NB4 (cell line): ENCODE data around the gene CST6.

ENCODE experiments used
- DNase-seq: peaks from one replicate; pipeline ENCODE4 v3.0.0; 2010; ENCODE audit warnings: low read depth
- H3K4me3 ChIP-seq: one replicate; pipeline ENCODE4 v1.5.1; 2011; ENCODE audit warnings: mild to moderate bottlenecking, low read depth, low read length, moderate library complexity
- MYC ChIP-seq: IDR thresholded peaks from 2 replicates; pipeline ENCODE4 v1.6.1; 2011; ENCODE audit warnings: low read depth, low read length
- POLR2A ChIP-seq: IDR thresholded peaks from 2 replicates; pipeline ENCODE4 v1.6.1; 2011; ENCODE audit warnings: mild to moderate bottlenecking; ENCODE audit not compliant: insufficient read length; ENCODE audit errors: extremely low read depth
- TF ChIP-seq, protein P1 (sequence below): IDR thresholded peaks from one replicate; pipeline ENCODE4 v1.5.1; 2012; ENCODE audit warnings: low read depth, low read length
- TF ChIP-seq, protein P2 (sequence below): IDR thresholded peaks from 2 replicates; pipeline ENCODE4 v1.6.1; 2011; ENCODE audit warnings: low read depth, low read length

CST6 gene

DNA sequence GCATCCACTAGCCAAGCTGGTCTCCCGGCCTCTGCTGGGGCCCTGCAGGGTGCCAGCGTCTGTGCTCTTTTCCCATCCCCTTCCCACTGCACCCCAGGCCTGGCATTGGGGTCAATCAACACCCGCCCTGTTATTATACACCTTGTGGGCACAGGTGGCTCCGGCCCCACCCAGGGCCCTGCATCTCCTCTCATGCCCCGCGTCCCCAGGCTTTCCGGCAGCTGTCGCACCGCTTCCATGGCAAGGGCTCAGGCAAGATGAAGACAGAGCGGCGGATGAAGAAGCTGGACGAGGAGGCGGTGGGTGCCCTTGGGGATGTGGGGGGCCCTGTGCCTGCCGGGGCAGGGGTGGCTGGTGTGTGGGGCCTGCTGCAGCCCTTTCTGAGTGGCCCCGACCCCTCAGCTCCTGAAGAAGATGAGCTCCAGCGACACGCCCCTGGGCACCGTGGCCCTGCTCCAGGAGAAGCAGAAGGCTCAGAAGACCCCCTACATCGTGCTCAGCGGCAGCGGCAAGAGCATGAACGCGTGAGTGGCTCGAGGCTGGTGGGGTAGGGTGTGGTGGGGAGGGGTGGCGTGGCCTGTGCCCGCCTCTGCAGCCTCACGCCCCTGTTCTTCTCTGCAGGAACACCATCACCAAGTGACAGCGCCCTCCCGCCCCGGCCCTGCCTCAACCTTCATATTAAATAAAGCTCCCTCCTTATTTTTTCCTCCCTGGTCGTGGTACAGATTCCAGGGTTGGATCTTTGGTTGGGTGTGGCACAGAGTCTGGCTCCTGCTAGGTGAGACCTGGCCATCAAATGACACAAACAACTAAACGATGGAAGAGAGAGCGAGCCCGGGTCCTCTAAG is 33.2 kb upstream of the CST6 start:
- no peak for TF ChIP-seq MYC
- DNase-seq: no peak

DNA sequence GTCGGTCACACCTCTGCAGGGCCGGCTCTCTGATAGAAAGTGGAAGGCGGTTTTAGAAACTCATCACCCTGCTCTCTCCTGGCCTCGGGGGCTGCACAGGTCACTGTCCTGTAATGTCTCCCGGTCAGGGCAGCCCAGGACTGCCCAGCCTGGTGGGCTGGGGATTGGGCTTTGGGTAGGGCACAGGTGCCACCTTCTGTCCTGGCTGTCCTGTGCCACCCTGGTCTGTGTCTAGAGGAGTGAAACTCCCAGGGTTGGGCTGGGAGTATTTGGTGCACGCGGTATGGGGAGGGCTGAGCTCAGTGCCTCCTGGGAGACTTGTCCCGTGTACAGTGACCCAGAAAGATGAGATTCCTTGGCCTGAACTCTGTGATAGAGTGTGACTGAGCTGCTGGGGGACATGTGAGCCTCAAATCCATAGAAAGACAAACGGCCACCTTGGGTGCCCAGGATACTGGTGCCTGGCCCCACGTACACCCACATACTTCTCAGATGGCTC is 32.5 kb upstream of the CST6 start:
- TF ChIP-seq, protein P1, sequence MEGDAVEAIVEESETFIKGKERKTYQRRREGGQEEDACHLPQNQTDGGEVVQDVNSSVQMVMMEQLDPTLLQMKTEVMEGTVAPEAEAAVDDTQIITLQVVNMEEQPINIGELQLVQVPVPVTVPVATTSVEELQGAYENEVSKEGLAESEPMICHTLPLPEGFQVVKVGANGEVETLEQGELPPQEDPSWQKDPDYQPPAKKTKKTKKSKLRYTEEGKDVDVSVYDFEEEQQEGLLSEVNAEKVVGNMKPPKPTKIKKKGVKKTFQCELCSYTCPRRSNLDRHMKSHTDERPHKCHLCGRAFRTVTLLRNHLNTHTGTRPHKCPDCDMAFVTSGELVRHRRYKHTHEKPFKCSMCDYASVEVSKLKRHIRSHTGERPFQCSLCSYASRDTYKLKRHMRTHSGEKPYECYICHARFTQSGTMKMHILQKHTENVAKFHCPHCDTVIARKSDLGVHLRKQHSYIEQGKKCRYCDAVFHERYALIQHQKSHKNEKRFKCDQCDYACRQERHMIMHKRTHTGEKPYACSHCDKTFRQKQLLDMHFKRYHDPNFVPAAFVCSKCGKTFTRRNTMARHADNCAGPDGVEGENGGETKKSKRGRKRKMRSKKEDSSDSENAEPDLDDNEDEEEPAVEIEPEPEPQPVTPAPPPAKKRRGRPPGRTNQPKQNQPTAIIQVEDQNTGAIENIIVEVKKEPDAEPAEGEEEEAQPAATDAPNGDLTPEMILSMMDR: no peak
- TF ChIP-seq MYC: no peak
- no peak for TF ChIP-seq POLR2A
- TF ChIP-seq, protein P2, sequence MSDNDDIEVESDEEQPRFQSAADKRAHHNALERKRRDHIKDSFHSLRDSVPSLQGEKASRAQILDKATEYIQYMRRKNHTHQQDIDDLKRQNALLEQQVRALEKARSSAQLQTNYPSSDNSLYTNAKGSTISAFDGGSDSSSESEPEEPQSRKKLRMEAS: no peak
- no peak overlapping the region for H3K4me3 ChIP-seq
- no peak for DNase-seq

More for the DNA sequence above, 33.2 kb upstream of the CST6 start:
- H3K4me3 ChIP-seq: no peak overlapping the region

DNA sequence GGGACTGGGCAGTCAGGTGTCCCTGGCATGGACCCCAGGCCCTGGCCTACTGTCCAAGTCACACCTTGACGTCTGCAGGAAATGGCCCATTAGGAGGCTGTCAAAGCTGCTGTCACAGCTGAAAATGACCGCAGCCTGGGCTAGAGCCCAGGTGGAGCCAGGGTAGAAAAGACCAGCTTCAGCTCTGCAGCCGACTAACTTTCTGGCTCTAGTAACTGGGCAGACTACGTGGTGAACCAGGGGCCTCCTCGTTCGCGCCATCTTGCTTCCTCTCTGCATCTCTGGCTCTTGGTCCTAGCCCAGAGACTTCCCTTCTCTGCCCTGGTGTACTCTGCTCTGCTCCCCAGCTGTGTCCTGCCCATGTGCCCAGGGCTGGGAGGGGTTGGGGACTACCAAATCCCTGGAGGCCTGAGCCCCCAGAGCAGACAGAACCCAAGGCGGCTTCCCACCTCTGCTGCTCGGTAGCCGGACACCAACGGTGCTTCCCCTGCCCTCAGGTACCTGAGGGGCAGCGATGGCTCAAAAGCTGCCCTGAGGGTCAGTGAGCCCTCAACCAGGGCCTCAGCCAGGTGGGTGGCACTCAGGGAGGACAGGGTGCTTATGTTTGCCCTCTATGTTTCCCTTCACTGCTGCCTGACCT is 30.6 kb upstream of the CST6 start:
- no peak for DNase-seq
- no peak overlapping the region for H3K4me3 ChIP-seq
- no peak for TF ChIP-seq MYC
- TF ChIP-seq, protein P2: no peak
- TF ChIP-seq POLR2A: no peak
- TF ChIP-seq, protein P1: no peak

DNA sequence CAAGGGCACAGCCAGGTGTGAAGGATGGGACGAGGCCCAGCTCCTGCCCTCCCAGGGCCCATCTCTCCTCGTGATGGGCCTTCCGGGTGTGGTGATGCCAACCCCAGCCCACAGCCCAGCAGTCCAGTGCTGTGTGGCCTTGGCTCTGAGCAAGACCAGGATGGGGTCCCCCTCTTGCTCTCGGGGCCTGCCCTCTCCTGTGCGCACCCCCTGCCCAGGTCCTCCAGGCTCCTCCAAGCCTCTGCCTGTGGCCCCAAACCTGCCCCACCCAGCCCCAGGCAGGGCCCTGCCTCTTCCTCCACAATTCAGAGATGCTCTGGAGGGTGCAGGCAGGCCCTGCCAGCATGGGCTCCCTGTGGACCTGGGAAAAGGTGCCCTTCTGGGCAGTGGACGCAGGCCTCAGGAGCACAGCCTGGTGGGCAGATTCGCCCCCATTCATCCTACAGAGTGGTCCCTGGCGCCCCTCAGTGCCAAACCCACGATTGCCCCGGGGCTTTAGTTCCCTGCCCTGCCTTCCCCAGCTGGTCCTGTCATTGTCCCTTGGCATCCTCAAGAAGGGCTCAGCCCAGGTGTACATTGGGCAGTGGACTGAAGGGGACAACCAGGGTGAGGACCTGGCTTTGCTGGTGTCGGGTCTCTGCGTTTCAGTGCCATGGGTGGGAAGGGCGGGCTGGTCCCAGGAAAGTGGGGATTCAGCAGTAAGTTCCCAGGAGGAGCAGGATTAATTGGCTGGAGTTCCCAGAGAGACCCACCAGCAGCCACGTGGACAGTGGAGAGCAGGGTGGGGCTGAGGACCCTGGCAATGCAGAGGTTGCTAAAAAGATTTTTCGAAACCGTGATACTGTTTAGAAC is 29.6 kb upstream of the CST6 start:
- H3K4me3 ChIP-seq: no peak overlapping the region
- TF ChIP-seq, protein P1: no peak
- TF ChIP-seq MYC (no peak), POLR2A (no peak)
- TF ChIP-seq, protein P2: no peak

DNA sequence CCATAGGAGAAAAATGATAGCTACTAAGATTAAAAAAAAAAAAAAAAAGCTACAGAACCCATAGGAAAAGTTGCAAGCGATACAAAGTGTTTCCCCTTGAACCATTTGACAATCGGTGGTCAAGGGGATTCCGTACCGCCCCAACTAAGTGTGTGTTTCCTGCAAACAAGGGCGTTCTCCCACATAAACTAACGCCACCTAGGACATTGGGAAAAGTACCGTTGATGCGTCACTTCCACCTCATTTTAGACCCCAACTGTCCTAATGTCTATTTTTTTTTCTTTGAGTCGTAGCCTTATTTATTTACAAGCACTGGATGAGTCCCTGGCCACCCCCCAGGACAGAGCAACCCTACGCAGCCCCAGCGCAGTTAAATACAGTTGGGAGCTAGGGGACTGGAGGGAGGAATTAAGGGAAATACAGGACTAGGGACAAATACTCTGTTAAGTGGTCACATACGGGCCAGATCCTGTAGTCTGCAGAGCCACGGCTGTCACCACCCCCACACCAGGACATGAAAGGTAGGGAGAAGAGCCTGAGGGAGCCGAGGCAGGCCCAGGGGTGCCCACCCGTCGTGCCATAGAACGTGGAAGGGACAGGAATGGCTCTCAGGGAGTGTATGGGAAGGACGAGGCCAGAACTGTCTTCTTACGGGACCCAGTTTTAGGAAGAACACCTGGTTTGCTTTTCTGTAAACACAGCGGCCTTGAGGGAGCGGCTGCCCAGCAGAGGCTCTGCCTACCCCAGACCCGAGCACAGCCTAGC is 28.8 kb upstream of the CST6 start:
- TF ChIP-seq, protein P2: no peak
- TF ChIP-seq, protein P1: no peak
- TF ChIP-seq POLR2A (no peak), MYC (no peak)
- H3K4me3 ChIP-seq: no peak overlapping the region

More for the DNA sequence above, 29.6 kb upstream of the CST6 start:
- no peak for DNase-seq

More for the DNA sequence above, 28.8 kb upstream of the CST6 start:
- no peak for DNase-seq
